HCT116 (cell line): ENCODE data around the gene HNRNPH1. TPM values are rescaled to one million over a fixed set of nuclear protein-coding genes. Genes with fewer than 3 reads are reported as not detected.

Experiments
- ATAC-seq: fragments of 200-7000 bp; cut with Tn5 transposase; 2 replicates; pipeline ENCODE4 v1.9.1; 2020; ENCODE audit warnings: mild to moderate bottlenecking, moderate library complexity
- BruUV-seq: library from RNA; stranded (reverse); fragments of 400-500 nt; replicated peaks from 2 replicates; lab custom pipeline; 2021; lab: Mats Ljungman, UMichigan
- CTCF ChIA-PET: fragments of 300-600 bp; sonication (Branson Sonifier 250); formaldehyde crosslinking; loops from one replicate; lab custom pipeline; 2021; ENCODE audit warnings: antibody characterized with exemption; lab: Charles Lee
- POLR2A ChIA-PET: fragments of 300-600, 350-600 bp; sonication (Branson Sonifier 250); formaldehyde crosslinking; loops from one replicate; lab custom pipeline; 2021; ENCODE audit warnings: antibody characterized with exemption; lab: Charles Lee
- RAD21 ChIA-PET, 2 experiments: fragments of 300-600 bp; sonication (Branson Sonifier 250); formaldehyde crosslinking; loops; one replicate each; lab custom pipeline; 2023; ENCODE audit warnings: low total read pairs in 2 of 2; ENCODE audit not compliant: uncharacterized antibody in 2 of 2, unreplicated experiment in 2 of 2, low non-redundant PET in 1 of 2; lab: Charles Lee
- DNase-seq: peaks from one replicate; pipeline ENCODE4 v3.0.0-alpha.2; 2010; ENCODE audit warnings: low read depth, low spot score
- H2AFZ ChIP-seq: fragments of 200-600 bp; shearing (Covaris generic), sonication (generic); 2 replicates; pipeline ENCODE4 v1.6.1; 2017; ENCODE audit warnings: low read depth, mixed run types, mixed read lengths, antibody characterized with exemption, low read length; ENCODE audit not compliant: poor library complexity, severe bottlenecking
- H3K27ac ChIP-seq: 2 replicates; pipeline ENCODE4 v1.5.1; 2012; ENCODE audit warnings: low read depth, low read length
- H3K27me3 ChIP-seq: fragments of 200-600 bp; sonication (generic); 2 replicates; pipeline ENCODE4 v1.6.1; 2016; ENCODE audit warnings: mixed run types, low read length, mixed read lengths; ENCODE audit not compliant: insufficient read depth
- H3K36me3 ChIP-seq, 2 experiments: fragments of 200-500 bp in 1 of 2; fragments of 200-600 bp in 1 of 2; sonication (Bioruptor generic) in 1 of 2; sonication (generic) in 1 of 2; 2 replicates each; pipeline versions ENCODE4 v1.5.1 to v1.6.1; 2014 to 2016; ENCODE audit warnings: low read length in 2 of 2, inconsistent platforms in 1 of 2, mixed read lengths in 1 of 2, mixed run types in 1 of 2; ENCODE audit not compliant: insufficient read depth in 2 of 2, control insufficient read depth in 1 of 2
- H3K4me1 ChIP-seq, 2 experiments: fragments of 200-600 bp in 1 of 2; sonication (generic) in 1 of 2; 2 replicates each; pipeline versions ENCODE4 v1.5.1 to v1.6.1; 2012 to 2017; ENCODE audit warnings: low read length in 2 of 2, inconsistent platforms in 1 of 2, mild to moderate bottlenecking in 1 of 2, mixed read lengths in 1 of 2, mixed run types in 1 of 2, moderate library complexity in 1 of 2; ENCODE audit not compliant: insufficient read depth in 2 of 2, control insufficient read depth in 1 of 2
- H3K4me2 ChIP-seq: fragments of 200-600 bp; sonication (generic); 2 replicates; pipeline ENCODE4 v1.6.1; 2017; ENCODE audit warnings: mixed run types, low read length, mixed read lengths
- H3K4me3 ChIP-seq, 2 experiments: fragments of 200-600 bp in 1 of 2; sonication (generic) in 1 of 2; replicated peaks in 1 of 2; 2 replicates each; pipeline ENCODE4 v1.5.1; 2011 to 2016; ENCODE audit warnings: low read length in 2 of 2, control low read depth in 1 of 2, low read depth in 1 of 2, mild to moderate bottlenecking in 1 of 2, mixed read lengths in 1 of 2, mixed run types in 1 of 2
- H3K79me2 ChIP-seq: fragments of 200-600 bp; sonication (generic); 2 replicates; pipeline ENCODE4 v1.6.1; 2017; ENCODE audit warnings: mild to moderate bottlenecking, mixed run types, low read length, moderate library complexity, mixed read lengths; ENCODE audit not compliant: insufficient read depth
- H3K9ac ChIP-seq: fragments of 200-600 bp; sonication (generic); 2 replicates; pipeline ENCODE4 v1.6.1; 2016; ENCODE audit warnings: low read length, mixed read lengths
- H3K9me2 ChIP-seq: fragments of 200-600 bp; sonication (generic), shearing (Covaris generic); 2 replicates; pipeline ENCODE4 v1.6.1; 2017; ENCODE audit warnings: mixed run types, mild to moderate bottlenecking, moderate library complexity; ENCODE audit not compliant: insufficient read depth
- H3K9me3 ChIP-seq, 2 experiments: fragments of 200-500 bp in 1 of 2; fragments of 200-600 bp in 1 of 2; sonication (Bioruptor generic) in 1 of 2; sonication (generic) in 1 of 2; 2 replicates each; pipeline ENCODE4 v1.6.1; 2014 to 2017; ENCODE audit warnings: low read length in 2 of 2, mixed read lengths in 2 of 2, inconsistent platforms in 1 of 2, low read depth in 1 of 2, mild to moderate bottlenecking in 1 of 2, mixed run types in 1 of 2, moderate library complexity in 1 of 2; ENCODE audit not compliant: control insufficient read depth in 1 of 2, insufficient read depth in 1 of 2
- H4K20me1 ChIP-seq: fragments of 200-600 bp; sonication (generic), shearing (Covaris generic); 2 replicates; pipeline ENCODE4 v1.6.1; 2017; ENCODE audit warnings: mixed run types, mild to moderate bottlenecking, moderate library complexity; ENCODE audit not compliant: insufficient read depth
- EZH2 ChIP-seq: fragments of 200-600 bp; sonication (generic); IDR thresholded peaks from 2 replicates; pipeline ENCODE4 v1.6.1; 2017; ENCODE audit warnings: antibody characterized with exemption, mixed run types
- POLR2A ChIP-seq: IDR thresholded peaks from 2 replicates; pipeline ENCODE4 v1.7.0; 2011; ENCODE audit warnings: borderline replicate concordance; ENCODE audit not compliant: insufficient read depth, insufficient read length; ENCODE audit errors: extremely low read depth
- SP1 ChIP-seq: IDR thresholded peaks from 2 replicates; pipeline ENCODE4 v1.6.1; 2012; ENCODE audit warnings: low read depth
- ZFX ChIP-seq: fragments of 450-650 bp; IDR thresholded peaks from 2 replicates; pipeline ENCODE4 v1.6.1; 2017
- intact Hi-C: fragments of 100-400 bp; cut with micrococcal nuclease; formaldehyde crosslinking; loops from 2 replicates; pipeline ENCODE4 v1.10.0; 2022
- total RNA-seq: library from RNA; stranded (reverse); gene quantifications from one replicate; pipeline ENCODE4 v1.2.1, GENCODE V29; 2021; ENCODE audit not compliant: unreplicated experiment
- TF ChIP-seq, protein P1 (sequence below): IDR thresholded peaks from 2 replicates; pipeline ENCODE4 v1.6.1; 2012; ENCODE audit warnings: low read depth

HNRNPH1 gene
- total RNA-seq, 1 experiment from 2014 or later = 788 TPM

- Histone ChIP-seq H3K27ac (no peak overlapping the region), H3K9me3 (no peaks in the 10 kb centered on the region), H3K36me3 (peaks cover 27 to 64% of the 10 kb centered on the region in 2 experiments), H3K4me3 (no peak overlapping the region), H4K20me1 (peaks cover 36% of the 10 kb centered on the region; the same call in 1 of the 2 replicates), H3K9me2 (no peaks in the 10 kb centered on the region), H3K4me2 (no peak overlapping the region), H3K79me2 (peaks cover 26% of the 10 kb centered on the region), H3K27me3 (no peaks in the 10 kb centered on the region), H2AFZ (no peak overlapping the region), H3K9ac (no peak overlapping the region), H3K4me1 (no peaks in the 10 kb centered on the region)
- ChIA-PET CTCF (no interaction called here), RAD21 (no interaction called here), POLR2A (interaction anchor here (1.3 to 6.0 kb wide), 2 partner anchors 9 to 12 kb away, joined by 3 to 63 read pairs; partner anchors contain the start of gene HNRNPH1)
- no peak for DNase-seq
- no TSS peak for BruUV-seq
- no peak for ATAC-seq
- no peak for TF ChIP-seq POLR2A
- TF ChIP-seq SP1 = no peak
- no peak for TF ChIP-seq EZH2
- no peak for TF ChIP-seq ZFX
- TF ChIP-seq, protein P1, sequence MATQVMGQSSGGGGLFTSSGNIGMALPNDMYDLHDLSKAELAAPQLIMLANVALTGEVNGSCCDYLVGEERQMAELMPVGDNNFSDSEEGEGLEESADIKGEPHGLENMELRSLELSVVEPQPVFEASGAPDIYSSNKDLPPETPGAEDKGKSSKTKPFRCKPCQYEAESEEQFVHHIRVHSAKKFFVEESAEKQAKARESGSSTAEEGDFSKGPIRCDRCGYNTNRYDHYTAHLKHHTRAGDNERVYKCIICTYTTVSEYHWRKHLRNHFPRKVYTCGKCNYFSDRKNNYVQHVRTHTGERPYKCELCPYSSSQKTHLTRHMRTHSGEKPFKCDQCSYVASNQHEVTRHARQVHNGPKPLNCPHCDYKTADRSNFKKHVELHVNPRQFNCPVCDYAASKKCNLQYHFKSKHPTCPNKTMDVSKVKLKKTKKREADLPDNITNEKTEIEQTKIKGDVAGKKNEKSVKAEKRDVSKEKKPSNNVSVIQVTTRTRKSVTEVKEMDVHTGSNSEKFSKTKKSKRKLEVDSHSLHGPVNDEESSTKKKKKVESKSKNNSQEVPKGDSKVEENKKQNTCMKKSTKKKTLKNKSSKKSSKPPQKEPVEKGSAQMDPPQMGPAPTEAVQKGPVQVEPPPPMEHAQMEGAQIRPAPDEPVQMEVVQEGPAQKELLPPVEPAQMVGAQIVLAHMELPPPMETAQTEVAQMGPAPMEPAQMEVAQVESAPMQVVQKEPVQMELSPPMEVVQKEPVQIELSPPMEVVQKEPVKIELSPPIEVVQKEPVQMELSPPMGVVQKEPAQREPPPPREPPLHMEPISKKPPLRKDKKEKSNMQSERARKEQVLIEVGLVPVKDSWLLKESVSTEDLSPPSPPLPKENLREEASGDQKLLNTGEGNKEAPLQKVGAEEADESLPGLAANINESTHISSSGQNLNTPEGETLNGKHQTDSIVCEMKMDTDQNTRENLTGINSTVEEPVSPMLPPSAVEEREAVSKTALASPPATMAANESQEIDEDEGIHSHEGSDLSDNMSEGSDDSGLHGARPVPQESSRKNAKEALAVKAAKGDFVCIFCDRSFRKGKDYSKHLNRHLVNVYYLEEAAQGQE = no peak
- intact Hi-C loops = no loop called here
Observed at GRCh38 chr5:179610903-179611265, 12.6 kb downstream of the HNRNPH1 start.
